Osteoblast (primary cell): ENCODE measurements around the gene TRIP4. TPM values are rescaled to one million over a fixed set of nuclear protein-coding genes. Genes with fewer than 3 reads are reported as not detected.
A peak's percentile ranks its signal among the peaks of the same experiment; 100 is the strongest.

ENCODE experiments used
- DNase-seq: peaks from one replicate; pipeline ENCODE4 v3.0.0; 2011; ENCODE audit warnings: low spot score, mixed read lengths; ENCODE audit not compliant: insufficient read length; ENCODE audit errors: missing footprints
- H2AFZ ChIP-seq: 2 replicates; pipeline ENCODE4 v1.6.0; 2011; ENCODE audit warnings: mild to moderate bottlenecking, low read length
- H3K27ac ChIP-seq: 2 replicates; pipeline ENCODE4 v1.5.1; 2011; ENCODE audit warnings: mild to moderate bottlenecking, low read depth, low read length, moderate library complexity
- H3K27me3 ChIP-seq: 2 replicates; pipeline ENCODE4 v1.6.0; 2012; ENCODE audit warnings: mild to moderate bottlenecking, control low read depth, inconsistent platforms, low read length, moderate library complexity; ENCODE audit not compliant: insufficient read depth
- H3K36me3 ChIP-seq: 2 replicates; pipeline ENCODE4 v1.5.1; 2011; ENCODE audit warnings: mild to moderate bottlenecking, low read length, control low read depth, moderate library complexity; ENCODE audit not compliant: insufficient read depth
- H3K4me1 ChIP-seq: 2 replicates; pipeline ENCODE4 v1.5.1; 2011; ENCODE audit warnings: mild to moderate bottlenecking, low read length, control low read depth, moderate library complexity; ENCODE audit not compliant: insufficient read depth
- H3K4me2 ChIP-seq: 2 replicates; pipeline ENCODE4 v1.6.0; 2011; ENCODE audit warnings: mild to moderate bottlenecking, low read length; ENCODE audit not compliant: insufficient read depth
- H3K4me3 ChIP-seq: fragments of 200-600 bp; sonication (generic); 3 replicates; pipeline ENCODE4 v1.5.1; 2012; ENCODE audit warnings: mild to moderate bottlenecking, low read length, inconsistent platforms; ENCODE audit not compliant: insufficient read depth
- H3K79me2 ChIP-seq: 2 replicates; pipeline ENCODE4 v1.6.0; 2012; ENCODE audit warnings: mild to moderate bottlenecking, low read length, control low read depth, inconsistent platforms; ENCODE audit not compliant: insufficient read depth
- H3K9me3 ChIP-seq: 2 replicates; pipeline ENCODE4 v1.5.1; 2011; ENCODE audit warnings: low read depth, low read length, control low read depth
- H4K20me1 ChIP-seq: 2 replicates; pipeline ENCODE4 v1.6.0; 2012; ENCODE audit warnings: mild to moderate bottlenecking, low read length, control low read depth; ENCODE audit not compliant: insufficient read depth
- CTCF ChIP-seq: IDR thresholded peaks from 2 replicates; pipeline ENCODE4 v1.5.1; 2011; ENCODE audit warnings: mild to moderate bottlenecking, low read depth, low read length, moderate library complexity; ENCODE audit errors: extremely low read depth
- small RNA-seq: library from RNA; depleted of rRNA; stranded (forward); fragments of <200 nt; gene quantifications from one replicate; pipeline ENCODE3, GENCODE V24; 2012
- total RNA-seq: library from RNA; depleted of rRNA; stranded (reverse); fragments of >200 nt; gene quantifications from 2 replicates; pipeline ENCODE4 v1.2.3, GENCODE V29; 2012

Gene TRIP4
- total RNA-seq, 1 donor: 10.9 TPM

GRCh38 chr15:64503197-64503596 is 115.6 kb downstream of the TRIP4 start:
- peaks cover 73% of the 10 kb centered on the region for H3K79me2 ChIP-seq
- peak overlapping the region; percentile 25 for H3K27ac ChIP-seq
- peaks cover 37% of the 10 kb centered on the region for H4K20me1 ChIP-seq
- H2AFZ ChIP-seq: no peak overlapping the region
- no peak for DNase-seq
- H3K4me3 ChIP-seq: no peak overlapping the region
- no peaks in the 10 kb centered on the region for H3K27me3 ChIP-seq
- no peak for TF ChIP-seq CTCF
- no peaks in the 10 kb centered on the region for H3K9me3 ChIP-seq
- peaks cover 13% of the 10 kb centered on the region for H3K36me3 ChIP-seq
- H3K4me2 ChIP-seq: no peak overlapping the region
- H3K4me1 ChIP-seq: peaks cover 32% of the 10 kb centered on the region

- Histone ChIP-seq H3K9me3 (no peaks in the 10 kb centered on the region), H3K27me3 (no peaks in the 10 kb centered on the region), H3K36me3 (peaks cover 13% of the 10 kb centered on the region), H3K4me2 (no peak overlapping the region), H3K79me2 (peaks cover 74% of the 10 kb centered on the region), H3K4me3 (no peak overlapping the region), H2AFZ (no peak overlapping the region), H3K4me1 (peaks cover 33% of the 10 kb centered on the region), H4K20me1 (peaks cover 35% of the 10 kb centered on the region), H3K27ac (peak overlapping the region; percentile 25)
- TF ChIP-seq CTCF: no peak
- no peak for DNase-seq
These were observed 116.0 kb downstream of the TRIP4 start for GRCh38 chr15:64503640-64504039.

Small RNA genes lying within 50 kb of the gene (small RNA-seq; reads per million reads assigned to genes)
- gene RF00019: not detected
- gene RF00554: not detected

Other genes with a start within 250 kb of the TRIP4 start
- gene SNX22, start 236.1 kb upstream of the TRIP4 start, total RNA-seq: under 0.01 and 0.29 TPM in 2 replicates
- gene PPIB, start 224.8 kb upstream of the TRIP4 start, total RNA-seq: 954 and 1,032 TPM in 2 replicates
- 34.0 and 35.4 TPM in 2 replicates for gene CSNK1G1, start 31.7 kb upstream of the TRIP4 start, total RNA-seq
- gene PCLAF, start 6.4 kb upstream of the TRIP4 start, total RNA-seq: 20.6 and 29.2 TPM in 2 replicates
- gene ZNF609, start 72.7 kb downstream of the TRIP4 start, total RNA-seq: 20.6 and 20.9 TPM in 2 replicates